ENCODE results near the gene PRLHR.

The PRLHR gene

DNA sequence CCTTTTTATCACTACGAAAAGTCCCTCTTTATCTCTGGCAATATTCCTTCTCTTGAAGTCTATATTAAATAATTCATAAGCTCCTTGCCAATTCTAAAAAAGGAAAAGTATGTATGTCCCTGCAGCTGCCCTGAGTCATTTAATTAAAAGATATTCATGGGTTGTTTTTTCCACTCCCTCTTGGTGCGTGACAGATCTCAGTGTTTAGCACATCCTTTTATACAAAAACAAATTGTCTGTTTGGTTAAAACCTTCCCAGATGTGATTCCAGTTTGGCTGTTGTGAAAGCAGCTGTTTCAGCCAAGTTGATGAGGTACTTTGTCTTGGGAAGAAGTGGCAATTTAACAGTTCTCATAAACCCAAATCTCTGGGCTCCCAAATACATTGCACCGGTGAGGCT lies 33.8 kb upstream of the PRLHR start:
- TF ChIP-seq CTCF (IDR thresholded peaks at IDR 0.05), result no peak
- Histone ChIP-seq H3K4me3 (no peak overlapping the region), H3K9me3 (no peaks in the 10 kb centered on the region), H3K27me3 (peaks cover 0 to 4% of the 10 kb centered on the region in 2 donors), H3K36me3 (no peaks in the 10 kb centered on the region), H3K27ac (no peak overlapping the region), H3K4me1 (peaks cover 0 to 14% (median 2%) of the 10 kb centered on the region in 4 donors)
- intact Hi-C loops (cut with DNase I; ENCODE audit: low total_unique reads), result no loop called here
- DNase-seq, result no peak

- Histone ChIP-seq H3K4me3 (no peak overlapping the region), H3K4me1 (peaks cover 0 to 14% (median 2%) of the 10 kb centered on the region in 4 donors), H3K9me3 (no peaks in the 10 kb centered on the region), H3K36me3 (no peaks in the 10 kb centered on the region), H3K27me3 (peaks cover 0 to 4% of the 10 kb centered on the region in 2 donors), H3K27ac (no peak overlapping the region)
- TF ChIP-seq CTCF (IDR thresholded peaks at IDR 0.05), result no peak
- no peak for DNase-seq
- intact Hi-C loops (cut with DNase I; ENCODE audit: low total_unique reads), result no loop called here
Observed at GRCh38 chr10:118628397-118628796, 32.9 kb upstream of the PRLHR start.

DNA sequence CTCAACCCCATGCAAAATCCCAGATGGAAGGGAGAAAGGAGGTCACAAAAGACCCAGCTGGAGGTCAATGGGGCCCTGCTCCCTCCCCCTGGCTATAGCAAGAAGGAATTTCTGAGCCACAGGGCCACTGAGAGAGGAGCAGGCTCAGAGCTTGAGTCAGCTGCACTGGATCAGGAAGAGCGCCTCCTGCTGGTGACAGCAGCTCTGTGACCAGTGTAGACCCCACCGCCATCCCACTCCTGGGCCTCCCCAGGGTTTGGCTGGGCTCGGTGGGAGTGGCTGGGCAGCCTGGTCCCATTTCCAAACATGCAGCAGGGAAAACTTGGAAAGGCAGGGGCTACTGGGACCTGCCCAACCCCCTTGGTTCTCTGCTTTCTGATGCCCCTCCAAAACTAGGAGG lies 31.5 kb upstream of the PRLHR start:
- intact Hi-C loops (cut with DNase I; ENCODE audit: low total_unique reads), result no loop called here
- Histone ChIP-seq H3K4me1 (peaks cover 0 to 14% (median 2%) of the 10 kb centered on the region in 4 donors), H3K9me3 (no peaks in the 10 kb centered on the region), H3K27ac (no peak overlapping the region), H3K36me3 (no peaks in the 10 kb centered on the region), H3K4me3 (no peak overlapping the region), H3K27me3 (peaks cover 0 to 4% of the 10 kb centered on the region in 2 donors)
- no peak for TF ChIP-seq CTCF (IDR thresholded peaks at IDR 0.05)
- no peak for DNase-seq

DNA sequence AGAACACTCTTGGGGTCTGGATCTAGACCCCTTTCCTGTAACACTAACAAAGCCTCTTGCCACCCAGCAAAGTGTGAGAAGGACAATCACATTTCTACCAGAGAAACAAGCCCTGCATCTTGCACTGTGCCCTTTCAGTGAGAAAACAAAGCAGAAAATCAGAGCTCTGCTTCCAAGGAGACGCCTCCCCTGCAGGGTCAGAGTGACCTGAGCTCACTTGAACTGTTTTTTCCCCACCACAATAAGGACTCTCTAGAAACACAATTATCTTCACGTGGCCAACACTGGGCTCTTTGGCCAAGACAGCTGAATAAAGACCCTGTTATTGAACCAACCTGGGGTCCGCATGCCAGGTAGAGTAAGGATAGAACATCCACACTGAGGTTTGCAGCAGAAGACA lies 30.1 kb upstream of the PRLHR start:
- no peaks in the 10 kb centered on the region for H3K36me3 ChIP-seq
- intact Hi-C loops (cut with DNase I; ENCODE audit: low total_unique reads), result no loop called here
- no peak overlapping the region for H3K27ac ChIP-seq
- TF ChIP-seq CTCF (IDR thresholded peaks at IDR 0.05), result no peak
- peaks cover 0 to 14% (median 4%) of the 10 kb centered on the region in 4 donors for H3K4me1 ChIP-seq
- H3K9me3 ChIP-seq, result no peaks in the 10 kb centered on the region
- peaks cover 0 to 4% of the 10 kb centered on the region in 2 donors for H3K27me3 ChIP-seq
- DNase-seq, result no peak
- H3K4me3 ChIP-seq, result no peak overlapping the region

- Histone ChIP-seq H3K27me3 (peaks cover 0 to 10% of the 10 kb centered on the region in 2 donors), H3K9me3 (no peaks in the 10 kb centered on the region), H3K4me1 (peaks cover 0 to 13% (median 4%) of the 10 kb centered on the region in 4 donors), H3K27ac (no peak overlapping the region), H3K4me3 (no peak overlapping the region), H3K36me3 (no peaks in the 10 kb centered on the region)
- intact Hi-C loops (cut with DNase I; ENCODE audit: low total_unique reads), result no loop called here
- no peak for TF ChIP-seq CTCF (IDR thresholded peaks at IDR 0.05)
- no peak for DNase-seq
Observed at GRCh38 chr10:118624747-118625146, 29.3 kb upstream of the PRLHR start.

Data from tibial artery (tissue), 4 donors.